H1 (cell line): ENCODE data around the gene DPF3. TPM values are rescaled to one million over a fixed set of nuclear protein-coding genes. Genes with fewer than 3 reads are reported as not detected.
A peak's percentile ranks its signal among the peaks of the same experiment; 100 is the strongest.

Experiments
- CTCF ChIA-PET: fragments of 300-600 bp; sonication (Branson Sonifier 250); formaldehyde crosslinking; loops from one replicate; lab custom pipeline; 2021; ENCODE audit not compliant: partially characterized antibody; lab: Charles Lee
- POLR2A ChIA-PET: fragments of 300-600 bp; sonication (Branson Sonifier 250); formaldehyde crosslinking; loops from one replicate; lab custom pipeline; 2021; ENCODE audit warnings: inconsistent platforms; ENCODE audit not compliant: partially characterized antibody; lab: Charles Lee
- DNase-seq, 2 experiments: peaks; one replicate each; pipeline versions ENCODE4 v3.0.0 to v3.0.0-alpha.2; 2010 to 2022; ENCODE audit warnings: low spot score in 2 of 2, low read depth in 1 of 2, mixed read lengths in 1 of 2
- FAIRE-seq: peaks from 2 replicates; lab custom pipeline; 2011; peaks lifted over from hg19 to GRCh38; lab: Jason Lieb, UNC
- H2AFZ ChIP-seq: 2 replicates; pipeline ENCODE4 v1.8.1; 2012; ENCODE audit warnings: low read length, inconsistent platforms
- H2AK5ac ChIP-seq: 2 replicates; pipeline ENCODE4 v1.6.1; 2013; ENCODE audit warnings: low read depth, low read length
- H2BK120ac ChIP-seq: replicated peaks from 2 replicates; pipeline ENCODE3; 2013; ENCODE audit warnings: low read depth, low read length, inconsistent platforms
- H2BK12ac ChIP-seq: 2 replicates; pipeline ENCODE4 v1.6.1; 2013; ENCODE audit warnings: low read depth, low read length
- H2BK15ac ChIP-seq: 2 replicates; pipeline ENCODE4 v1.6.1; 2013; ENCODE audit warnings: low read length
- H2BK20ac ChIP-seq: 2 replicates; pipeline ENCODE4 v1.6.1; 2013; ENCODE audit warnings: low read length
- H2BK5ac ChIP-seq: 2 replicates; pipeline ENCODE4 v1.6.1; 2013; ENCODE audit warnings: low read depth, low read length
- H3K14ac ChIP-seq: 2 replicates; pipeline ENCODE4 v1.6.1; 2013; ENCODE audit warnings: inconsistent platforms; ENCODE audit not compliant: insufficient read length
- H3K18ac ChIP-seq: 2 replicates; pipeline ENCODE4 v1.6.1; 2013; ENCODE audit warnings: low read length; ENCODE audit errors: extremely low read depth
- H3K23ac ChIP-seq: 2 replicates; pipeline ENCODE4 v1.6.1; 2013; ENCODE audit warnings: inconsistent platforms; ENCODE audit not compliant: insufficient read length
- H3K23me2 ChIP-seq: 2 replicates; pipeline ENCODE4 v1.6.1; 2013; ENCODE audit warnings: low read depth, low read length
- H3K27ac ChIP-seq: 2 replicates; pipeline ENCODE4 v1.6.1; 2011; ENCODE audit warnings: low read depth, low read length, inconsistent platforms
- H3K27me3 ChIP-seq, 4 experiments: replicated peaks in 1 of 4; 1 replicate in 1 of 4; 2 replicates in 3 of 4; pipeline versions ENCODE4 v1.6.1 to v1.8.1; 2011 to 2013; ENCODE audit warnings: low read length in 3 of 4, mild to moderate bottlenecking in 3 of 4, inconsistent platforms in 2 of 4, mixed read lengths in 2 of 4, moderate library complexity in 1 of 4; ENCODE audit not compliant: control insufficient read depth in 3 of 4, insufficient read depth in 3 of 4; ENCODE audit errors: extremely low read depth in 1 of 4
- H3K36me3 ChIP-seq, 4 experiments: 2 replicates each; pipeline versions ENCODE4 v1.6.1 to v1.8.1; 2011 to 2013; ENCODE audit warnings: mild to moderate bottlenecking in 4 of 4, low read length in 3 of 4, moderate library complexity in 2 of 4, control low read depth in 1 of 4, inconsistent platforms in 1 of 4; ENCODE audit not compliant: insufficient read depth in 4 of 4, control insufficient read depth in 2 of 4
- H3K4ac ChIP-seq: replicated peaks from 2 replicates; pipeline ENCODE3; 2013; ENCODE audit warnings: low read length, low read depth, mixed read lengths, inconsistent platforms; ENCODE audit not compliant: insufficient read length
- H3K4me1 ChIP-seq, 4 experiments: replicated peaks in 1 of 4; 1 replicate in 1 of 4; 2 replicates in 3 of 4; pipeline versions ENCODE4 v1.6.1 to v1.8.1; 2011 to 2013; ENCODE audit warnings: low read length in 3 of 4, inconsistent platforms in 2 of 4, mixed read lengths in 1 of 4; ENCODE audit not compliant: insufficient read depth in 4 of 4, control insufficient read depth in 3 of 4
- H3K4me2 ChIP-seq, 2 experiments: 2 replicates each; pipeline versions ENCODE4 v1.6.1 to v1.8.1; 2011 to 2013; ENCODE audit warnings: low read depth in 2 of 2, low read length in 2 of 2, control low read depth in 1 of 2, inconsistent platforms in 1 of 2, mild to moderate bottlenecking in 1 of 2; ENCODE audit not compliant: insufficient read depth in 1 of 2
- H3K4me3 ChIP-seq, 4 experiments: fragments of 200-600, 300-600 bp in 1 of 4; sonication (generic), shearing (Covaris generic), sonication (Bioruptor Twin) in 1 of 4; 2 replicates each; pipeline versions ENCODE4 v1.5.1 to v1.8.1; 2011 to 2016; ENCODE audit warnings: low read length in 4 of 4, low read depth in 3 of 4, control low read depth in 2 of 4, inconsistent platforms in 2 of 4, mild to moderate bottlenecking in 2 of 4, mixed read lengths in 1 of 4, moderate library complexity in 1 of 4; ENCODE audit not compliant: insufficient read depth in 2 of 4; ENCODE audit errors: extremely low read depth in 1 of 4
- H3K56ac ChIP-seq: replicated peaks from 2 replicates; pipeline ENCODE3; 2013; ENCODE audit warnings: low read depth, mild to moderate bottlenecking, mixed read lengths, low read length, inconsistent platforms; ENCODE audit not compliant: insufficient read length
- H3K79me1 ChIP-seq: 2 replicates; pipeline ENCODE4 v1.6.1; 2013; ENCODE audit warnings: low read depth, low read length, control low read depth
- H3K79me2 ChIP-seq, 2 experiments: 2 replicates each; pipeline versions ENCODE4 v1.6.1 to v1.8.1; 2012 to 2013; ENCODE audit warnings: low read length in 2 of 2, mild to moderate bottlenecking in 2 of 2, inconsistent platforms in 1 of 2; ENCODE audit not compliant: insufficient read depth in 2 of 2, control insufficient read depth in 1 of 2
- H3K9ac ChIP-seq, 4 experiments: replicated peaks in 1 of 4; 1 replicate in 1 of 4; 2 replicates in 3 of 4; pipeline versions ENCODE4 v1.6.1 to v1.8.1; 2011 to 2013; ENCODE audit warnings: low read depth in 3 of 4, low read length in 3 of 4, control low read depth in 2 of 4, mild to moderate bottlenecking in 2 of 4, moderate library complexity in 2 of 4, inconsistent platforms in 1 of 4; ENCODE audit errors: extremely low read depth in 1 of 4
- H3K9me3 ChIP-seq, 2 experiments: 2 replicates each; pipeline versions ENCODE4 v1.6.1 to v1.8.1; 2012 to 2013; ENCODE audit warnings: mild to moderate bottlenecking in 2 of 2, moderate library complexity in 2 of 2, control low read depth in 1 of 2, inconsistent platforms in 1 of 2, low read depth in 1 of 2, low read length in 1 of 2, mixed read lengths in 1 of 2; ENCODE audit not compliant: insufficient read depth in 2 of 2
- H4K20me1 ChIP-seq, 2 experiments: replicated peaks in 1 of 2; 2 replicates each; pipeline versions ENCODE3 to v1.8.1; 2011 to 2013; ENCODE audit warnings: inconsistent platforms in 2 of 2, low read length in 2 of 2, mild to moderate bottlenecking in 1 of 2; ENCODE audit not compliant: insufficient read depth in 2 of 2, control insufficient read depth in 1 of 2
- H4K5ac ChIP-seq: 2 replicates; pipeline ENCODE4 v1.6.1; 2013; ENCODE audit warnings: low read length, low read depth, mixed read lengths, inconsistent platforms; ENCODE audit not compliant: insufficient read length
- H4K8ac ChIP-seq: 2 replicates; pipeline ENCODE4 v1.8.0; 2013; ENCODE audit warnings: mild to moderate bottlenecking, moderate library complexity, low read length, inconsistent platforms; ENCODE audit not compliant: insufficient read depth; ENCODE audit errors: extremely low read depth
- H4K91ac ChIP-seq: replicated peaks from 2 replicates; pipeline ENCODE3; 2013; ENCODE audit warnings: low read length, mixed read lengths, inconsistent platforms; ENCODE audit not compliant: insufficient read length
- CBX5 ChIP-seq: fragments of 300-800, 300-1000 bp; sonication (generic); IDR thresholded peaks from 2 replicates; pipeline ENCODE4 v1.7.1; 2016; ENCODE audit warnings: antibody characterized with exemption, low read length, low read depth
- CHD2 ChIP-seq: IDR thresholded peaks from 2 replicates; pipeline ENCODE4 v1.6.1; 2012; ENCODE audit warnings: low read length, improper control_type of control experiment
- CREB1 ChIP-seq: IDR thresholded peaks from 2 replicates; pipeline ENCODE4 v1.6.1; 2012; ENCODE audit warnings: inconsistent platforms
- EZH2 ChIP-seq: fragments of 200-600 bp; sonication (generic); IDR thresholded peaks from 2 replicates; pipeline ENCODE4 v1.7.1; 2012; ENCODE audit warnings: low read depth, mild to moderate bottlenecking, moderate library complexity, low read length, inconsistent platforms; ENCODE audit not compliant: severe bottlenecking
- GABPA ChIP-seq: IDR thresholded peaks from 2 replicates; pipeline ENCODE4 v1.6.1; 2011; ENCODE audit warnings: mild to moderate bottlenecking, low read length, moderate library complexity, borderline replicate concordance; ENCODE audit not compliant: insufficient read depth
- KDM5A ChIP-seq: fragments of 200-600 bp; IDR thresholded peaks from 2 replicates; pipeline ENCODE4 v1.7.1; 2012; ENCODE audit warnings: mild to moderate bottlenecking, low read length, inconsistent platforms, mixed read lengths
- MAFK ChIP-seq: IDR thresholded peaks from 2 replicates; pipeline ENCODE4 v1.6.1; 2012; ENCODE audit warnings: low read depth, mild to moderate bottlenecking, improper control_type of control experiment, low read length
- POLR2A ChIP-seq, 2 experiments: IDR thresholded peaks; 1 replicate in 1 of 2; 2 replicates in 1 of 2; pipeline ENCODE4 v1.6.1; 2011; ENCODE audit warnings: low read depth in 2 of 2, low read length in 2 of 2, mild to moderate bottlenecking in 2 of 2; ENCODE audit errors: control extremely low read depth in 1 of 2
- SRF ChIP-seq: IDR thresholded peaks from 2 replicates; pipeline ENCODE4 v1.6.1; 2011; ENCODE audit warnings: mild to moderate bottlenecking, low read depth, low read length, moderate library complexity
- TCF12 ChIP-seq: IDR thresholded peaks from 2 replicates; pipeline ENCODE4 v1.6.1; 2011; ENCODE audit warnings: low read depth, mild to moderate bottlenecking, low read length
- TEAD4 ChIP-seq: IDR thresholded peaks from 2 replicates; pipeline ENCODE4 v1.6.1; 2012; ENCODE audit warnings: low read depth, low read length, inconsistent platforms, mixed read lengths
- ZNF274 ChIP-seq: IDR thresholded peaks from 2 replicates; pipeline ENCODE4 v1.7.0; 2012; ENCODE audit warnings: low read length, borderline replicate concordance; ENCODE audit errors: extremely low read depth
- WGBS, 2 experiments: shearing (Covaris generic) in 1 of 2; methylation state at CpG; one replicate each; pipeline versions ENCODE4 v1.1.6 to v1.1.7; 2013 to 2015; ENCODE audit warnings: low lambda C conversion rate in 2 of 2, mixed read lengths in 2 of 2, inconsistent platforms in 1 of 2, low coverage in 1 of 2, missing lambda C conversion rate in 1 of 2; ENCODE audit not compliant: insufficient replicate concordance in 2 of 2, insufficient coverage in 1 of 2, insufficient read length in 1 of 2; ENCODE audit errors: extremely low coverage in 1 of 2, missing lambda C conversion rate in 1 of 2; 5-methylcytosine and 5-hydroxymethylcytosine counted together
- polyA plus RNA-seq, 7 experiments: library from polyadenylated mRNA; depleted of rRNA in 3 of 7; stranded (reverse) in 5 of 7; unstranded in 2 of 7; fragments of >200 nt in 5 of 7; fragments of 200-250 nt in 2 of 7; gene quantifications; 1 replicate in 5 of 7; 2 replicates in 1 of 7; 4 replicates in 1 of 7; pipeline versions ENCODE4 v1.2.1 to v1.2.3, GENCODE V29; 2011 to 2013; ENCODE audit warnings: missing spikeins in 2 of 7, mixed read lengths in 2 of 7
- total RNA-seq: library from RNA; stranded (reverse); fragmentation: NEBNext Ultra II Directional; extraction: Animal tissue kit (Norgen Biotek cat#: 25700); gene quantifications from 2 replicates; pipeline ENCODE4 v1.2.1, GENCODE V29; 2021
- TF ChIP-seq, protein P1 (sequence below): IDR thresholded peaks from 2 replicates; pipeline ENCODE4 v1.6.1; 2012; ENCODE audit warnings: inconsistent platforms
- TF ChIP-seq, protein P2 (sequence below): IDR thresholded peaks from 2 replicates; pipeline ENCODE4 v1.6.1; 2011; ENCODE audit warnings: low read length, improper control_type of control experiment

The DPF3 gene
- total and polyA plus RNA-seq, 2 of the 8 experiments (the other 6 are each of a cell fraction or from before 2014, with no cell fraction given) = 0.19 TPM; not detected in 1

DNA sequence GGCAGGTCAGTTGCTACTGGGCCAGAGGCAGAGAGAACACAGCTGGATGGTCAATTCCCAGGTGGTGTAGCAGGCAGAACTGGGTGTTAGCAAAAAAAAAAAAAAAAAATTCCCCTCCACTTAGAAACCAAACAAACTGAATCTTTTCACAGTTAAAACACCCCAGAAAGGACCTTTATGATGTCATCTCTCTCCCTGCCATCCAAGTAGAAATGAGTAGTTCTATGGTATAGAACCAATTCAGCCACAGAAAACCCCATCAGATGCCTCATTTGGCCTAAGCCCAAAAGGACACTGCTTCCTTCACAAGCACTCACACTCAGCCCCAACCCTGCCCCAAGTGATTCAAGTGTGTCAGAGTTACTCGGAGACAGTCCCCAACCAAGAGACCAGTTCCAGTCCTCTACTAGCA is 230.8 kb downstream of the DPF3 start:
- Histone ChIP-seq H3K9ac (no peak overlapping the region), H3K4ac (no peak overlapping the region), H2BK20ac (no peak overlapping the region), H3K56ac (no peak overlapping the region), H2BK15ac (no peak overlapping the region), H3K4me2 (no peak overlapping the region), H3K23ac (no peak overlapping the region), H2AK5ac (no peak overlapping the region), H3K36me3 (no peaks in the 10 kb centered on the region), H3K14ac (no peak overlapping the region), H4K8ac (no peak overlapping the region), H3K18ac (no peak overlapping the region), H4K91ac (no peak overlapping the region), H3K27me3 (peaks cover 0 to 2% (median 0%) of the 10 kb centered on the region in 4 experiments; a peak in 1 of 7 replicates), H3K79me1 (no peaks in the 10 kb centered on the region), H2BK120ac (no peak overlapping the region), H4K20me1 (no peaks in the 10 kb centered on the region), H3K4me3 (no peak overlapping the region), H3K4me1 (no peaks in the 10 kb centered on the region), H3K79me2 (no peaks in the 10 kb centered on the region), H2AFZ (peak overlapping the region; percentile 66; the same call in 1 of the 2 replicates), H3K27ac (no peak overlapping the region), H4K5ac (no peak overlapping the region), H3K9me3 (no peaks in the 10 kb centered on the region), H3K23me2 (no peaks in the 10 kb centered on the region), H2BK5ac (no peak overlapping the region), H2BK12ac (no peak overlapping the region)
- ChIA-PET POLR2A (no interaction called here), CTCF (interaction anchor here (1.0 to 1.5 kb wide), 2 partner anchors 13 to 147 kb away, joined by 3 to 4 read pairs; no protein-coding TSS in a partner anchor)
- FAIRE-seq = no peak
- WGBS, 2 experiments = 71% methylated on average over 1 of the region's 1 CpG; no CpG with 5 or more reads in 1 of the 2 experiments
- no peak for DNase-seq
- no peak for TF ChIP-seq TCF12
- TF ChIP-seq CHD2 = no peak
- TF ChIP-seq, protein P1, sequence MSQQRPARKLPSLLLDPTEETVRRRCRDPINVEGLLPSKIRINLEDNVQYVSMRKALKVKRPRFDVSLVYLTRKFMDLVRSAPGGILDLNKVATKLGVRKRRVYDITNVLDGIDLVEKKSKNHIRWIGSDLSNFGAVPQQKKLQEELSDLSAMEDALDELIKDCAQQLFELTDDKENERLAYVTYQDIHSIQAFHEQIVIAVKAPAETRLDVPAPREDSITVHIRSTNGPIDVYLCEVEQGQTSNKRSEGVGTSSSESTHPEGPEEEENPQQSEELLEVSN = no peak
- TF ChIP-seq EZH2 = no peak
- TF ChIP-seq GABPA = no peak
- TF ChIP-seq CREB1 = no peak
- no peak for TF ChIP-seq TEAD4
- TF ChIP-seq, protein P2, sequence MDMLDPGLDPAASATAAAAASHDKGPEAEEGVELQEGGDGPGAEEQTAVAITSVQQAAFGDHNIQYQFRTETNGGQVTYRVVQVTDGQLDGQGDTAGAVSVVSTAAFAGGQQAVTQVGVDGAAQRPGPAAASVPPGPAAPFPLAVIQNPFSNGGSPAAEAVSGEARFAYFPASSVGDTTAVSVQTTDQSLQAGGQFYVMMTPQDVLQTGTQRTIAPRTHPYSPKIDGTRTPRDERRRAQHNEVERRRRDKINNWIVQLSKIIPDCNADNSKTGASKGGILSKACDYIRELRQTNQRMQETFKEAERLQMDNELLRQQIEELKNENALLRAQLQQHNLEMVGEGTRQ = no peak
- no peak for TF ChIP-seq KDM5A
- TF ChIP-seq CBX5 = no peak
- no peak for TF ChIP-seq POLR2A (IDR thresholded peaks at IDR 0.05; ENCODE audit: control extremely low read depth in 1 of 2, low read depth in 2 of 2, low read length in 2 of 2)
- TF ChIP-seq MAFK = no peak
- TF ChIP-seq SRF = no peak
- TF ChIP-seq ZNF274 = no peak
